T-helper 1 cell (primary cell): ENCODE measurements around the gene SS18.

Experiments used
- DNase-seq, 5 donors: peaks; one replicate each; pipeline ENCODE4 v3.0.0-alpha.2; 2012 to 2020

The SS18 gene

GRCh38 chr18:26071725-26072124 lies 18.7 kb downstream of the SS18 start:
- no peak for DNase-seq

- no peak for DNase-seq
Observed at GRCh38 chr18:26071020-26071419, 19.4 kb downstream of the SS18 start.

DNA sequence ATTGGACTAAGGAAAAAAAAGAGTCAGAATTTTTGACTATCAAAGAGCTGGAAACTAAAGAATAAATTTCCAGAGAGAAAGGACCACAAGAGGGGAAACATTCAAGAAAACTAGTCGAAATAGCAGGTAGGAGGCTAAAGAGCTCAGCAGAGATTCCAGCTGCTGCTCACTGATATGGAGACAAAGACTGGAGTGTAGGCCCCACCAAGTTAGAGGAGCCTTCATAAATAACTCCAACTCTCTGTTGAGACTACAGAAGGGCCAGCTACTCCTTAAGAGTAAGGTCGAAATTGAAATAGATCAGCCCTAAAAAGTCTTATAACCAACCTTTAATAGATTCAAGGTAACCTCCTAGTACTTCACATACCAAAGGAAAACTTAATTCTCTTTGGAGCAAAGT lies 31.1 kb downstream of the SS18 start:
- DNase-seq, result no peak

GRCh38 chr18:26057344-26057773 lies 33.1 kb downstream of the SS18 start:
- no peak for DNase-seq

DNA sequence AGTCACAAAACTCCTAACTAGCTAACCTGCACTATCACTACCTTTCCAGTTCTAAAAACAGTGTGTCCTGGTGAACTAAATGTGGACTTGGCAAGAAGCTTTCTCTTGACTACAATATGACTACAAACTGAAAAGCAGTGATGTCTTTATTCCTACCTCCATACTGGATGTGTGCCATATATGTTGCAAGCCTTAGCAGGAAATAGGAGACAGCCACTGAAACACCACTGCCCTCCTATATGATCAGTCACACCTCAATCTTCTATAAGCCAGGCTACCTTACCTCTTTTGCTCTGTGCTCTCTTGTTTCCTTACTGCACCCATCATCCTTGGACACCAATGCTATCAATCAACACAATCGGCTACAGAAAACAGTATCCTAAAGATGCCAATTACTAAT lies 34.1 kb downstream of the SS18 start:
- no peak for DNase-seq

DNA sequence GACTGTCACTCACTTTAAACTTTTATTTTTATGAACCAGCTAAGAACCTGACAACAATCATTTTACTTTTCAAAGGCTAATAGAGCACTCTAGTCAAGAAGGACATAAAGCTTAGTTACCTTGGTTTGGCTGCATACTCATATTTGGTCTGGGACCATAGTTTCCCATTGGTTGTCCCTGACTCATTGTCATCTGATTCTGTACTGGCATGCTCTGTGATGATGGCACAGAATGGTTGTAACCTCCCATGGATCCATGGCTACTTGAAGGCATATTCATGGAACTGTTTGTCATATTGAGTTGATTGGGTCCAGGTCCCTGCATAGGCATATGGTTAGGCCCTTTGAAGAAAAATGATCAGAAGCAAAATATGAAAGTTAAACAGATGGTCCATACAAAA lies 37.9 kb downstream of the SS18 start:
- no peak for DNase-seq

DNA sequence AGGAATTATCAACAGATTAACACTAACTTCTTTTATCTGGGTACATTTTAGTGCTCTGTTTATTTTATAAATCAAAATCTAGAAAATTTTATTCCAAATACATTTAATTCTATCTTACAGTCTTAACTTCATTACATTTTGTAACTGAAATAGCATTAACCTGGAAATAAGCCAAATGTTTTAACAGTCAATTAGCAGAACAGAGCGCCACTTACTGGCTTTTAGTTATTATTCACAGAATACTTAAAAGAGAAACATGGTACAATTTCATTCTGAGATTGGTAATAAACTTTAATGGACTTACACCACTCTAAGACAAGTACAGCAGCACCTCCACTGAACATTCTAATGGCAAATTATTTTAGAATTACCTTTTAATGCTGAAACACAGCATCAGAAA lies 38.6 kb downstream of the SS18 start:
- DNase-seq, result no peak

DNA sequence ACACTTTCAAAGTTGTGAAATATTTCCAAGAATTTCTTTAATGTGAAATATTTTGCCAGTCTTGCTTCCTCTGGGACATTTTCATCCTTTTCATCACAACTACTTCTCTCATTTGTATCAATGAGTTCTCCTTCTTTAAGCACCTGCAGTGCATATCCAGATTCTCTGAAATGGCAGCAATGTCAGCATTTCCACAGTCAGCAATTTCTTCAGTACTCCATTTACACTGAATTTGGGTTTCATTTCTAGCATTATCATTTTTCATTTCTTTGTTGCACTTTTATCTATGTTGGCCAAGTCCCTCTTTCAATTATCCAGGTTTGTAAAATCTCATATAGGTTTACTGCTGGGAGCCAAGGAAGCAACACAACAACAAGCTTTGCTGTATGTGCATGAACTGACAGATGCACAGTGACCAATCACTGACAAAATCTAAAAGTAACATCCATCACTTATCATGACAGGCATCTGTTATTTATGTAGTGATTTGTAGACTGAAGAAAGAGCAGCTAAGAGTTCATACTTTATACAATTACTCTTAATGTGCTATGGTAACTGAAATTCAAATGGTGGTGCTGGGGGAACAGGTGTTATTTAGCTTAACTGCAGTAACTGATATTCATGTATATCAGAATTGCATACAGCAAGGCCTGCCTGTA lies 43.9 kb downstream of the SS18 start:
- DNase-seq, result no peak

DNA sequence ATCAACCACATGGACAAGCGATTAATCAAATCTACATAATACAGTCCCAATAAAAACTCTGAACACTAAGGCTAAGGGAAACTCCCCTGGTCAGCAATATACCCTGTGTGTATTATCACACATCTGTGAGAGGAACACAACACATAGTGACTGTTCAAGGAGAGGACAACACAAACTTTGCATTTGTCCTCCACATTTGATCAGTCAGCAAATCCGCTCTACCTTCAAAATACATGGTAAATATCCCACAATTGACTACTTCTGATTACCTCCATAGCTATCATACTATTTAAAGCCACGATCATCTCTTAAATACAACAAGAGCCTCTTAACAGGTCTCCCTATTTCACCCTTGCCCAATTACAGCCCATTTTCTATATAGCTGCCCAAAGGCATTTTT lies 45.6 kb downstream of the SS18 start:
- no peak for DNase-seq

DNA sequence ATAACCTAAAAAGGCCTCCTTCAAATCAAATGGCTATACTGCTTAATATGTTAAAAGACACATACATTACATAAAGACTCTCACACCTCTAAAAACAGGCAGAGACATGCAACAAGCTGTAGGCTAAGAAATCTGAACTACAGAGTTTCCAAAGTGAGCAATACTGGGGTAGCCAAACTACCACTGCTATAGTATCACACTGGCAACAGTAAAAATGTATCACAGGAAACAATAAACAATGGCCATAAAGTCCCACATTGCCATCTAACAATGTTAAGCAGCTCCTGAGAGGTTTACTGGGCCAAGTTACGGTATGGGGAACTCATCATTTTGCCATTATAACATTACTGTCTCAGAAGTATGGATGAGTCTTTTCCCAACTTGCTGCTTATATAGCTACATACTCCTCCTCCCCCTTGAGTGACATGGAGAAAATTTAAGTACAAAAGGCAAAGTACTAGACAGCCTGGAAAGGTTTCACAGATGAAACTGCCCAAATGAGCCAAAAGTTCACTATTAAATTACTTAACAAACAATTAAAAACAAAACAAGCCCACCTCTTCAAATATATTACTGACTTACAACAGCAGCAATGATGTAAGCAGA lies 50.3 kb downstream of the SS18 start:
- no peak for DNase-seq

- no peak for DNase-seq
Observed at GRCh38 chr18:26039203-26039602, 51.2 kb downstream of the SS18 start.

DNA sequence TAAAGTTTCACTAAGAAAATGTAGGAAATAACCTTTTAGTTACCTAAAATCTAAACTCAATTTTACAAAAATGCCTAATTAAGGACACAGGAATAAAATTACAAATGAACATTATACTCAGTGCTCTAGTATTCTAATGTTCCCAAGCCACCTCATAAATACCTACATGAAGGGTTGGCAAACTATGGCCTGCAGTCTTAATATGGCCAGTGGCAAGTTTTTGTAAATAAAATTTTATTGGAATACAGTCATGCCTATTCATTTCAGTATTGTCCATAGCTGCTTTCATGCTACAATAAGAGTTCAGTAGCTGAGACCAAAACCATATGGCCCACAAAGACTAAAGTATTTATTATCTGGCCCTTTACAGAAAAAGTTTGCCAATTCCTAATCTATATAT lies 53.8 kb downstream of the SS18 start:
- DNase-seq, result no peak

GRCh38 chr18:26034850-26035497 lies 55.4 kb downstream of the SS18 start:
- DNase-seq, result no peak

- no peak for DNase-seq
Observed at GRCh38 chr18:26022585-26022984, 67.8 kb downstream of the SS18 start.

GRCh38 chr18:26021061-26021754 lies 69.2 kb downstream of the SS18 start:
- DNase-seq, result no peak

DNA sequence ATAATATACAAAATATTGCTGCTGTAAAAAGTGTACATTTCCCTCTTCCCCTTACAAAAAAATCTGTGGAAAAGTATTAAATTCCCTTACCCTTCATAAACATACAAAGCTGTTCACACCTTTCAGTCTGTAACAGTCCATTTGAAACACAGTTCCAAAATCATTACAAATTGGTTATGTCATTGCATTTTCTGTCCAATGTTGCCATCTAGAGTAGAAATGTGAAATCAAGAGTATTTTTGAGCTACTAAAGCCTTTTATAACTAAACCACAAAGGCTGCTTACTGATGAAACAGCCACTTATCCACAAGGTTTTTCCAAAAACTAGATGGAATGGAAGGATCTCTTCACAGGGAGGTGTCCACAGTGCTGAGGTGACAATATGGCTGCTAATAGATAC lies 72.5 kb downstream of the SS18 start:
- no peak for DNase-seq

DNA sequence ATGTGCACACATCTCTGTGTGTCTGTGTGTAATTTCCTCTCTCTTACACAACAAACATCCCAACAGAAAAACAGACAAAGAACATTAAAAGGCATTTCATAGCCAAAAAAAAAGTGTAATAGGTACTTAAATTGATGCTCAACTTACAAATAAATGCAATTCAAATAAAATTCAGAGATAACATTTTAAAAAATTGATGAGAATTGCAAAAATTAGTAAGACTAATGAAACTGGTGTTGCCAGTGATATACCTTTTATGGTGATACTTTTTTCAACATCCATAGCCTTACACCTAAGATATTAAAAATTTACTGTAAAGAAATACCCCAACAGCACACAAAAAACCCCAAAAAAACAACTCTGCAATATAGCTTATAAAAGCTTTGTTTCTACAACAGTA lies 76.0 kb downstream of the SS18 start:
- no peak for DNase-seq

DNA sequence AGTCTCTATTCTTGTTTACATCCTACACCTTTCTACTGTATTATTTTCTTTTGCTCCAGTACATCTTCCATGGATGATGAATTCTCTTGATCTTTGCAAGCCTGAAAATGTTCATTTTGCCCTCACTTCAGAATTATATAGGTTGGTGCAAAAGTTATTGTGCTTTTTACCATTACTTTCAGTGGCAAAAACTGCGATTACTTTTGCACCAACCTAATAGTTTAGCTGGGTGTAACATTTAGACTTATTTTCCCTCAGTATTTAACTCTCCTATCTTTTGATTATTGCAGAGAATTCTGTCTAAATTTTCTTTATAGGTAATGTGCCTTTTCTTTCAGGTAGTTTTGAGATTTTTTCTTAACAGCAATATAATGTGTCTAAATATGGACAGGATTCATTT lies 81.8 kb downstream of the SS18 start:
- DNase-seq, result no peak

DNA sequence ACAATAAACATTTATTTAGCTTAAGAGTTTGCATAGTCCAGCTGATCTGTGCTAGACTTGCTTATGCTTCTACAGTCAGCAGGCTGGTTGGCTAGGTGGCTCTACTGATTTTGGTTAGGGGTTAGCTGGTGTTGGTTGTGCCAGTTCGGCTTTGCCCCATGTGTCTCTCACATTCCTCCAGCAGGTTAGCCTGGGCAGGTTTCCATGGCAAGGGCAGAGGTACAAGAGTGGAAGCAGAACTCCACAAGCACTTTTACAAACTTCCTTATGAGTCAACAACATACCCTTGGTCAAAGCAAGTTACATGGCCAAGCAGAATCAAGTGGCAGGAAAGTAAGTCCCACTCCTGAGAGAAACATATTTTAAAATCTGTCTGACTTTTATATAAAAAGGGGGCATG lies 82.3 kb downstream of the SS18 start:
- DNase-seq, result no peak

- DNase-seq, result no peak
Observed at GRCh38 chr18:26005950-26006349, 84.5 kb downstream of the SS18 start.

DNA sequence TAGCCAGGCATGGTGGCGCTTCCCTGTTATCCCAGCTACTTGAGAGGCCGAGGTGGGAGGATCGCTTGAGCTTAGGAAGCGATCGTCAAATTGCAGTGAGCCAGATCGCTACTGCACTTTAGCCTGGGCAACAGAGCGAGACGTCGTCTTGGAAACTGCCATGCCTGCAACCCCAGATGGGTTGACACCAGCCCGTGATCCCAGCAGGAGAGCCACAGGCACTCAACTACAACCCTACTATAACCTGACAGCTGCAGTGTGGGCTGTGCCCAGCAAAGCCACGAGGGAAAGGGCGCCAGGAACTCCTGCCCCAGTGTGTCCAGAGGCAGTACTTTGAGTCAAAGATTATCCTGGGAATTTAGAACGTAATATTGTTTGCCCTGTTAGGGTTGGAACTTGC lies 85.6 kb downstream of the SS18 start:
- DNase-seq, result no peak

DNA sequence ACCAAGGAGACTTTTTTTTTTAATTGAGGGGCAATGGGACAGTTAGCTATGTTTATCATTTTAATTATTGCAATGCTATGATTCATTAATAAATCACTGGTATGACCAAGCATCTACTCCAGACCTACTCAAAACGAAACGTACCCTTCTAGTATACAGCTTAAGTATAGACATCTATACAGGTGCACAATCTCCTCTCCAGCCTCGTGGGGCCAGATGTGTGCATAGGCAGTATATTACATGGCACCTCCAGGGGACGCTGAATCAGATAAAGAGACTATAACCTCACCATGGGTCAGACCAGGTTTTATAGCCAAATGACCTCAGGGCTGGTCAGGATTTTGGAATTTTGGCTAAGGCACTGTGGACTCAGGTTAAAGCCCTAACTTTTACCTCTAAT lies 86.6 kb downstream of the SS18 start:
- no peak for DNase-seq

DNA sequence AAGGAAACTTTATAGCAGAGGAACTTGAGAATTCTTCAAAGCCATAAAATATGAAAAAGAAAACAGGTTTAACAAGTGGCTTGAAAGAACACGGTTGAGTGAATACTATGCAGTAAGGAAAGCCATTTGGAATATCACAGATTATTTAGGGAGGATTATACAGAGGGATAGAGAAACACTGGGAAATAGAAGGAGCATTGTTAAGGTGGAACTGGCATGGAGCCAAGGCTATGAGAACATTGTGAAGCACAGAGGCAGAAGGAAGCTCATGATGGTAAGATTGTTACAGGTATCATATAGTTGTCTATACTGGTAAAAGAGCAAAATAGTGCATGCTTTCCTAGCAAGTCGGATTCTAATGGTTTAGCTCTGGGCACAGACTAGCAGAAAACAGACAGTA lies 87.1 kb downstream of the SS18 start:
- no peak for DNase-seq

DNA sequence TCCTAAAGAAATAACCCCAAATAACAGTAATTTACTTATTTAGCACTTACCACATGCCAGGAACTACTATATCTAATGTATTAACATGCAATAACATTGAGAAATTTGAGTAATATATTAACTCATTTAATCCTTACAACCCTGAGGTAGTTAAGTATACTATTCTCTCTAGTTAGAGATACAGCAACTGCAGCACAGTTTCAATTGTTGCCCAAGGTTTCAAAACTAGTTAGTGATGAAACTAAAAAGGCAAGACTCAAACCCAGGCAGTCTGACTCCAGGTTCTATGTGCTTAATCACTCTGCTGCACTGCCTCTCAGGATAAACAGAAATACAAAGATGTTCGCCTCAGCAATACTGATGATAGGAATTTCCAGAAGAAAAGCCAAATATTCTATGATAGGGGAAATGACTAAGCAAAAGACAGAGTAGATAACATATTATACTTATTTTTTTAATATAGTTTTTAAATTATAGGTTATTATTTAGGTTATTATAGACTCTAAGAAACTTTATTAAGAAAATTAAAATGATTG lies 88.0 kb downstream of the SS18 start:
- no peak for DNase-seq
